Mucosa of descending colon (tissue), 3 donors: ENCODE results near the gene GAS7. TPM values are rescaled to one million over a fixed set of nuclear protein-coding genes. Genes with fewer than 3 reads are reported as not detected.
"Not testable (repeated sequence)": the region's sequence is repeated elsewhere in the genome, so short reads cannot be mapped to it uniquely, and the experiment has no call there.

ENCODE experiments used
- ATAC-seq: fragments of 200-7000 bp; cut with Tn5 transposase; one replicate; pipeline ENCODE4 v1.9.1; 2020; ENCODE audit warnings: mild to moderate bottlenecking, moderate library complexity
- DNase-seq, 3 donors: peaks; one replicate each; pipeline ENCODE4 v3.0.0-alpha.2; 2020
- H3K36me3 ChIP-seq: fragments of 200-600 bp; one replicate; pipeline ENCODE4 v1.8.0; 2021; ENCODE audit warnings: low read depth, mild to moderate bottlenecking
- H3K4me1 ChIP-seq: fragments of 200-600 bp; one replicate; pipeline ENCODE4 v1.8.0; 2021; ENCODE audit warnings: low read depth, mild to moderate bottlenecking
- H3K4me3 ChIP-seq: fragments of 200-600 bp; one replicate; pipeline ENCODE4 v1.8.0; 2021; ENCODE audit warnings: mild to moderate bottlenecking
- H3K9me3 ChIP-seq: fragments of 200-600 bp; one replicate; pipeline ENCODE4 v1.8.0; 2021; ENCODE audit warnings: mild to moderate bottlenecking
- intact Hi-C, 2 donors: fragments of 100-400 bp; cut with DNase I in 1 of 2; cut with micrococcal nuclease in 1 of 2; formaldehyde crosslinking; loops; one replicate each; pipeline versions ENCODE4 v1.11.0 to v1.11.1; 2022; cut with DNase I, micrococcal nuclease
- total RNA-seq, 3 donors: library from RNA; stranded (reverse); fragmentation: NEBNext Ultra II Directional in 2 of 3; extraction: Animal tissue kit (Norgen Biotek cat#: 25700) in 2 of 3; gene quantifications; one replicate each; pipeline versions ENCODE4 v1.2.1 to v1.2.4, GENCODE V29; 2021 to 2023
- TF ChIP-seq, protein P1 (sequence below): fragments of 200-600 bp; IDR thresholded peaks from one replicate; pipeline ENCODE4 v1.8.0; 2022; ENCODE audit warnings: antibody characterized with exemption, mild to moderate bottlenecking
- donor health status: DM: no; HTN: no; CAD: no; lungs with moderate emphysema.
- donor health status: DM: no; HTN: no; CAD: no.
- donor health status: DM: no; HTN: yes; CAD: no.

The GAS7 gene
- total RNA-seq, 3 donors from 2014 or later, result 6.4 to 54.4 (median 21.6) TPM

DNA sequence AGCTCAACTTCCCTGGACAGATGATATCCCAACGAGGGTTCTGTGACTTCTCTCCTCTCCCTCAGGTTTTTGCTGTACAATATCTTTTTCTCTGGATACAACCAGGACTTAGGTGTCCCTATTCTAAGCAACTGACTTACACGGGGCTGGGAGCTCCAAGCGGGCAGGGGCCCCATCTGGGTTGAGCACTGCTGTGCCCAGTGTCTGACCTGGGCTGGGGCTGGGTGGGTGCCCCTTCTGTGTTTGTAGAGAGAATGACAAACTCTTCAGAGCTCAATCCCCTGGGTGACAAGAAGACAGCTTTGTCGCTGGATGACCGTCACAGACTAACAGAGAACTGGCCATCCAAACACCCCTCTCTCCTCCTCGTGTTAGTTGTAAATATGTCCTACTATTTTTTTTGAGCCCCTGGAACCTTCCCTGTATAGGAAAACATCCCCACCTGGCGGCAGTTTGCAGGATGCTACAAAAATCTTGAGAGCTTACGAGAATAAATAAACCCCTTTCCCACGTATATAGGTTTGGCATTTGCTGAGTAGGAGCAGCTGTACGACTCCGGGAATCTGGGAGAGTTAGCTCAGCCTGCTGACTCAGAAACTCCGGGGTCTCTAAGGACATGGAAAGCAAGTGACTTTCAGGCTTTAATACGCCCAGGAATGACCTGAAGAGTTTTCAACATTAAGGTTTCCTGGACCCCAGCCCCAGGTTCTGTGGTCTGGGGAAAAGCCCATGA is 269.6 kb downstream of the GAS7 start:
- intact Hi-C loops, result no loop called here
- H3K4me1 ChIP-seq, result no peaks in the 10 kb centered on the region
- TF ChIP-seq, protein P1, sequence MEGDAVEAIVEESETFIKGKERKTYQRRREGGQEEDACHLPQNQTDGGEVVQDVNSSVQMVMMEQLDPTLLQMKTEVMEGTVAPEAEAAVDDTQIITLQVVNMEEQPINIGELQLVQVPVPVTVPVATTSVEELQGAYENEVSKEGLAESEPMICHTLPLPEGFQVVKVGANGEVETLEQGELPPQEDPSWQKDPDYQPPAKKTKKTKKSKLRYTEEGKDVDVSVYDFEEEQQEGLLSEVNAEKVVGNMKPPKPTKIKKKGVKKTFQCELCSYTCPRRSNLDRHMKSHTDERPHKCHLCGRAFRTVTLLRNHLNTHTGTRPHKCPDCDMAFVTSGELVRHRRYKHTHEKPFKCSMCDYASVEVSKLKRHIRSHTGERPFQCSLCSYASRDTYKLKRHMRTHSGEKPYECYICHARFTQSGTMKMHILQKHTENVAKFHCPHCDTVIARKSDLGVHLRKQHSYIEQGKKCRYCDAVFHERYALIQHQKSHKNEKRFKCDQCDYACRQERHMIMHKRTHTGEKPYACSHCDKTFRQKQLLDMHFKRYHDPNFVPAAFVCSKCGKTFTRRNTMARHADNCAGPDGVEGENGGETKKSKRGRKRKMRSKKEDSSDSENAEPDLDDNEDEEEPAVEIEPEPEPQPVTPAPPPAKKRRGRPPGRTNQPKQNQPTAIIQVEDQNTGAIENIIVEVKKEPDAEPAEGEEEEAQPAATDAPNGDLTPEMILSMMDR, result no peak
- no peaks in the 10 kb centered on the region for H3K36me3 ChIP-seq
- ATAC-seq (peak; percentile 27), DNase-seq (peak in 2 of 3 donors; percentile 11 to 22)
- H3K4me3 ChIP-seq, result no peak overlapping the region
- no peaks in the 10 kb centered on the region for H3K9me3 ChIP-seq

DNA sequence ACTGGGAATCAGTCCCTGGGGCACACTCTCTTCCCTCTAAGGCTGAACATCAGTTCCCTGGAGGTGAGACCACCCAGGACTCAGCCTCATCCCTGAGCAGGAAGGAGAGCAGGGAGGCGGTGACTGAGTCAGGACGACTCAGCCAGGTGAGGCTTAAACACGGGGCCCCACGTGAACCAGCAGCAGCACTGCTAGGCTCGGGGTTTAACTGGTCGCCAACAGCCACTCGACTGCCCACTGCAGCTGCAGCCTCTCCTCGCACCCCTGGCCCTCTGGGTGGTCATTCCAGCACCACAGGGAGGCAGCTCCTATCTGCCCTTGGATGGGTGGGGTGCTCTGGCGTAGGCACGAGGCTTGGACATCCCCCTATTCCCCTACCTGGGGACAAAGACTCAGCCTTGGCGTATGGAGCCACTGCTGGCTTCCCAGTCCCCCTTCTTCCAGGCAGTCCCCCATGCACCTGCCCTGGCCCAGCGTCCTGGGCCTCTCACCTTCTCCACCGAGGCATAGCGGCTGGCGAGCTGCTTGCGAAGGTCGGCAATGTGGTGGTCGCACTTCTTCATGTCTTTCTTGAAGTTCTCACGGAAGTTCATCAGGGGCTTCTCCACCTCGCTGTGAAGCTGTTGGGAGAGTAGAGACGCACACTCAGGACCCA is 272.1 kb downstream of the GAS7 start:
- TF ChIP-seq, protein P1, result no peak
- DNase-seq (no peak), ATAC-seq (no peak)
- intact Hi-C loops, result no loop called here
- H3K9me3 ChIP-seq, result no peaks in the 10 kb centered on the region
- H3K4me1 ChIP-seq, result no peaks in the 10 kb centered on the region
- no peak overlapping the region for H3K4me3 ChIP-seq
- H3K36me3 ChIP-seq, result no peaks in the 10 kb centered on the region

DNA sequence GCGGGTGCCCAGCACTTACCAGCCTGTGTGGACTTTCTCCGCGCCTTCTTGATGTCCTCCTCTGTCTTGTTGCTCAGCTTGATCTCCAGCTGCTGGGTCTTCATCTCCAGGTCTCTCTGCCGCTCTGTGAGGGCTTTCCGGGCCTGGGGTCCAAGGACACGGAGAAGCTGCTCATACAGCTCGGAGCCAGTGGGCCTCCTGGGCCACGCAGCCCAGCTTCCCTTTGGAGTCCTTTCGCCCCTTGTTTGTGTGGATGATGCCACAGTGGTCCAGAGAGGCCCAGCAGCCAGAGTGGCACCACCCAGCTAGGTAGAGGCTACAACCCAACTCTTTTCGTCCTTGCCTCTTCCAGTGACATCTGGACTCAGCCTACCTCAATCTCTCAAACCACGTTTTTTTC is 272.9 kb downstream of the GAS7 start:
- ATAC-seq, result no peak

DNA sequence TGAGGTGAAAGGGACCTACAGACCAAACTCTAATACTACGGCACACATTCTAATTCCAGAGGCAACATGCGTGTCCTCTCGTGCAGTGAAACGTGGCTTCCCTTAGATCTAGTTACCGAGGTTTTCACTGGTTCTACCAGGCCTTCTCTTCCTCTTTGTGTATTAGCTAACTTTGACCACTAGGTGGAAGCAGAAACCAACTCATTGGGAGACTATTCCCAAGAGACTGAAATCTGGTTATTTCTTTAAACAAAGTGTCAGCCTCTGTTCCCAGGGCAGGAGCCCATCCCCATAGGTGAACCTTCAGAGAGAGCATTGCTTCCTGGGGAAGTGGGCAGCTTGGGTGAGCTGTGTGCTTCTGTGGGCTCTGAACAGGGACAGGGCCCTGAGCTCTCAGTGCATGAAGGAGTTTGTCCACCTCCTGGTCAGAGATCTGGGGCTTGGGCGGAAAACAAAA is 273.6 kb downstream of the GAS7 start:
- no peaks in the 10 kb centered on the region for H3K36me3 ChIP-seq
- TF ChIP-seq, protein P1, result peak; percentile 76
- intact Hi-C loops, result no loop called here
- no peaks in the 10 kb centered on the region for H3K9me3 ChIP-seq
- H3K4me1 ChIP-seq, result no peaks in the 10 kb centered on the region
- DNase-seq (peak in 1 of 3 donors; percentile 37), ATAC-seq (peak; percentile 83)
- no peak overlapping the region for H3K4me3 ChIP-seq

More for the DNA sequence above, 272.9 kb downstream of the GAS7 start:
- no peaks in the 10 kb centered on the region for H3K9me3 ChIP-seq
- TF ChIP-seq, protein P1, result no peak
- DNase-seq, result no peak
- H3K36me3 ChIP-seq, result no peaks in the 10 kb centered on the region
- H3K4me3 ChIP-seq, result no peak overlapping the region
- intact Hi-C loops, result no loop called here
- H3K4me1 ChIP-seq, result no peaks in the 10 kb centered on the region

DNA sequence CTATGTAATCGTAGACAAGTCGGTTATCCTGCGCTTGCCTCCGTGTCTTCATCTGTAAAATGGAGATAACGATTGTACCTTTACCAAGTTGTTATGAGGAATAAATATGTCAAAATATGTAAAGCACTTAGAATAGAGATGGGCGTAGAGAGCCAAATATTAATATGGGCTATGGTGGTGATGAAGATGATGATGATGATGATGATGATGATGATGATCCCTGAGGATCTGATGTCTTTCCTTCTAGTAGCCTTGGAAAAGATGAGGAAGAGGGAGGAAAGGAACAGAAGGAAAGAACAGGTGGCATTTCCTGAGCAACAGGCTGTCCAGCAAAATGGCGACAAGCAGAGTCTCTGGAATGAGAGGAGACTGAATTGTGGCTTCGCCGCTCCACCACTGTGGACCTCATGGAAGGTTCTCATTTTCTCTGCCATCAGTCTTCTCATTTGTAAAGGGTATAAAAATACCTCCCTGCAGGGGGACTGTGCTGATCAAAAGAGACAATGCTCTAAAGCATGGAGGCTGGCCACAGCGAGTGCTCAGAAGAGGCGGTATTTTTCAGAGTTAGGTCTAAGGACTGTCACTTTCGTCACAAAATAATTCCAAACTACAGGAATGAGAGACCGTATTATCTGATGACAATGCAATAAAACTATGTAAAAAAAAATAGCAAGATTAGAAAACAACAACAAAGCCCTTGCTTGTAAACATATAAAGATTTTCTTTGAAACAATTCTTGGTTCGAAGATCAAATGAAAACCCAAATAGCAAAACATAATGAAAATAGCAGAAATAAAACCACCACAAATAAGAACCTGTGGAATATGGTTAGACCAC is 276.2 kb downstream of the GAS7 start:
- no peaks in the 10 kb centered on the region for H3K9me3 ChIP-seq
- no peak overlapping the region for H3K4me3 ChIP-seq
- H3K4me1 ChIP-seq, result no peaks in the 10 kb centered on the region
- intact Hi-C loops, result no loop called here
- H3K36me3 ChIP-seq, result no peaks in the 10 kb centered on the region
- TF ChIP-seq, protein P1, result no peak
- DNase-seq, result no peak
- ATAC-seq, result no peak

DNA sequence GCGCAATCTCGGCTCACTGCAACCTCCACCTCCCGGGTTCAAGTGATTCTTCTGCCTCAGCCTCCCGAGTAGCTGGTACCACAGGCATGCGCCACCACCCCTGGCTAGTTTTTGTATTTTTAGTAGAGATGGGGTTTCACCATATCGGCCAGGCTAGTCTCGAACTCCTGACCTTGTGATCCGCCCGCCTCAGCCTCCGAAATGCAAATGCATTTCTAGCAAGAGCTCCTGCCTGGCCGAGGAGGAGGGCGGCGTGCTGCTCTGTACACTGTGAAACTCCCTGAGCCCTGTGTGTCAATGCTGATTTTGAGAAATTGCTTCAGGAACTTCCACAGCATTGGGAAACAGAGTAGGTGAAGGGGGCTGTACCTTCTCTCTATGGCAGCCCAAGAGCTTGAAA is 277.2 kb downstream of the GAS7 start:
- H3K36me3 ChIP-seq, H3K9me3 ChIP-seq, intact Hi-C loops, DNase-seq, H3K4me3 ChIP-seq, ATAC-seq, H3K4me1 ChIP-seq: not testable (repeated sequence)
